Dedifferentiated amniotic fluid mesenchymal stem cell (primary cell): ENCODE measurements around the gene PODXL2.
"Not testable (repeated sequence)": the region's sequence is repeated elsewhere in the genome, so short reads cannot be mapped to it uniquely, and the experiment has no call there.

Source experiments
- DNase-seq: peaks from one replicate; pipeline ENCODE4 v3.0.0-alpha.2; 2016; ENCODE audit errors: extremely low spot score

Gene PODXL2

GRCh38 chr3:127689266-127689860 lies 60.4 kb downstream of the PODXL2 start:
- DNase-seq, result no peak

DNA sequence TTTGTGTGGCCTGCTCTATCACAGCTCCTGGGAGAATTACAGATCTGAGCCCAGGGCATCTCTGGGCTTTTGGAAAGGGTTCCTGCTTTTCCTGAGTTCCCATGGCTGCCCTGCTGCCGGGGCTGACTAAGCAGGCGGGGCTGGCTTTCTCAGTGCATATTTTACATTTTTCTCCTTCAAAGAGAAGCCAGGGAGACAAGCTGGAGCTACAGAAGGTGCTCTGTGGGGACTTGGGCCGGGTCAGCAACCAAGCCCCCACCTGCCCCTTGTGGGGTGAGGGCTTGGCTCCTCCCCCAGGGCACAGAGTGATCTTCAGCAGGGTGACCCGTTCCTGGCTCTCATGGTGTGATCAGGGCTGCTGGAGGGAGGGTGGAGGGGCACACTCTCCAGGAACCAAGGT lies 61.1 kb downstream of the PODXL2 start:
- DNase-seq, result peak; percentile 61

- peak; percentile 19 for DNase-seq
These were observed 62.0 kb downstream of the PODXL2 start for GRCh38 chr3:127690823-127691452.

DNA sequence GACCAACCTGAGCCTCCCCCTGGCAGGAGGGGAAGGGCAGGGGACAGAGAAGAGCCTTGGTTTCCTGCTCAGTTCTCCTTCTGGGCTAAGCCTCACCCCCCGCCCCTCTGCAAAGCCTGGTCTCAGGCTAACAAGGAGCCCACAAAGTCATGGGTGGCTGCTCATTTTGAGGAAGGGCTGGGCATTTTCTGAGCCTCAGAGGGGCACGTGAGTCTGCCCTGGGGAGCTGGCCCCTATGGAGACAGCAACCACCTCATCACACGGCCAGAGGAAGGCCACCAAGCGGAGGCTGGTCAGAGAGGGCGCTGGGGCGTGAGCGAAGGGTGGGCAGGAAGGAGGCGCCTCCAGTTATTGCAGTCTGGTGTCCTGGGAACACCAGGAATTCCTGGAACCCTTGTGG lies 62.5 kb downstream of the PODXL2 start:
- DNase-seq, result no peak

GRCh38 chr3:127691974-127692373 lies 63.0 kb downstream of the PODXL2 start:
- DNase-seq, result no peak

GRCh38 chr3:127692501-127693335 lies 63.7 kb downstream of the PODXL2 start:
- DNase-seq, result no peak

DNA sequence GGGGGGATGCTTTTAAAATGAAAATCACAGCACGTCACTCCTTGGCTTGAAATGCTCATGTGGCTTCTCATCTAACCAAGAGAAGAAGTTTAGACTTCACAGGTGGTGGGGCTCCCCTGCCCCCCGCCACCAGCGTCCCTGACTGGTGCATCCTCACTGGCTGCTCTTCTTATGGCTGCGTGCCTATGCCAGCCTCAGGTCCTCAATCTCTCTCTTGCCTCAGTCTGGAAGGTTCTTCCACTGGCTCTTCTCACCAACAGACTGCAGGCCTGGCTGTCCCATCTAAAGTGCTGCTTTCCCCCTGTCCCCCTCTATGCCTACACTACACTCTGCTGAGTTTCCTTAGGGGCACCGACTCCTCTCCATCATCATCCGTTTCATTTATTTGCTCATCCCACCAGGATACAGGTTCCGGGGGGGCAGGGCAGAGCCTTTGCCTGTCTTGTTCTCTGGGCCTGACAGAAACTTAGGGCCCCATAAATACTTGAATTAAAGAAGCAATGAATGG lies 64.4 kb downstream of the PODXL2 start:
- DNase-seq, result no peak

GRCh38 chr3:127694467-127695215 lies 65.7 kb downstream of the PODXL2 start:
- no peak for DNase-seq

- DNase-seq, result peak; percentile 50
These were observed 68.7 kb downstream of the PODXL2 start for GRCh38 chr3:127697551-127698240.

- DNase-seq, result no peak
These were observed 69.3 kb downstream of the PODXL2 start for GRCh38 chr3:127698286-127698685.

- no peak for DNase-seq
These were observed 69.9 kb downstream of the PODXL2 start for GRCh38 chr3:127698691-127699415.

- DNase-seq, result no peak
These were observed 70.7 kb downstream of the PODXL2 start for GRCh38 chr3:127699416-127700300.

GRCh38 chr3:127700406-127700805 lies 71.4 kb downstream of the PODXL2 start:
- DNase-seq, result no peak

- DNase-seq, result no peak
These were observed 72.4 kb downstream of the PODXL2 start for GRCh38 chr3:127701280-127701911.

DNA sequence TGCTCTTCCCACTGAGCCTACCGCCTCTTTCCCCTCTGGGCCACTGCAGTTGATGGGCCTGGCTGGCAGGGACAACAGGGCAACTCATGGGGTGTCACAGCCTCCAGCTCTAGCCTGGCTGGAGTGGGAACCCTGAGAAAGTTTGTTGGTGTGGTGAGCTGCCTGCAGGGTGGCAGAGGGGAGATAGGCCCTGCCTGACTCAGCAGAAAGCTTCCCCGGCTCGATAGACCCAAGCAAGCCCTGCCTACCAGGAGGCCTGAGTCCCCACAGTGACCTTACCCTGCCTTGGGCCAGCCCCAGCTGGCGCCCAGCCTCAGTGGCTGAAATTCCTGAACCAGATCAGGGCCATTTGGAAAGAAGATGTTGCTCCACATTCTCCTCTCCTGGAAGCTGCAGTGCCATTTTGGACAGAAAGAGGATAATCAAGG lies 73.2 kb downstream of the PODXL2 start:
- no peak for DNase-seq

DNA sequence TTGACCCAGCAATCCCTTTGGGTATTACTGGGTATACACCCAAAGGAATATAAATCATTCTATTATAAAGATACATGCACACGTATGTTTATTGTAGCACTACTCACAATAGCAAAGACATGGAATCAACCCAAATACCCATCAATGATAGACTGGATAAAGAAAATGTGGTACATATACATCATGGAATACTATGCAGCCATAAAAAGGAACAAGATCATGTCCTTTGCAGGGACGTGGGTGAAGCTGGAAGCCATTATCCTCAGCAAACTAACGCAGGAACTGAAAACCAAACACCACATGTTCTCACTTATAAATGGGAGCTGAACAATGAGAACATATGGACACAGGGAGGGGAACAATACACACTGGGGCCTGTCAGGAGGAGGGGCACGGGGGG lies 75.9 kb downstream of the PODXL2 start:
- DNase-seq, result not testable (repeated sequence)

GRCh38 chr3:127706312-127706711 lies 77.3 kb downstream of the PODXL2 start:
- no peak for DNase-seq

GRCh38 chr3:127706785-127707351 lies 77.9 kb downstream of the PODXL2 start:
- no peak for DNase-seq
